NCI-H2107 (cell line): ENCODE results near the gene PLET1.

Experiments used
- DNase-seq: peaks from one replicate; lab custom pipeline; 2025; lab: John Stamatoyannopoulos, UW

Gene PLET1

GRCh38 chr11:112241486-112241885, 19.2 kb downstream of the PLET1 start:
- no peak for DNase-seq

DNA sequence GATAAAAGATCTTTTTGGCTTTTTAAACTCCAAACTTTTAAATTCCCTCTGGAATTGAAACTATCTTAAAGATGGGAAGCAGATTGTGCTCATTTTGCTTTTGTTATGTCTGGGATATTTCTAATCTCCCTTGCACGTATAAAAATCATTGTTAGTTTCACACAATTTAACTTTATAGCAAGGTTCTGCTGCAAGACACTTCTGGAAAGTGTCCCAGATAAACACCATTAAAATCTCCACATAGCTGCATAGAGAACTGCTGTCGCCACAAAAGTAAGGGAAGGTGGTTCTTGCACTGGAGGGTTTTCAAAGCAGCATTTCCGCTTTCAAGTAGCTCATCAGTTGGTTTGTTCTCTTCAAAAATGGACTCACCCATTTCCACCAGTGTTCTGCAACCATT, 22.6 kb downstream of the PLET1 start:
- no peak for DNase-seq

DNA sequence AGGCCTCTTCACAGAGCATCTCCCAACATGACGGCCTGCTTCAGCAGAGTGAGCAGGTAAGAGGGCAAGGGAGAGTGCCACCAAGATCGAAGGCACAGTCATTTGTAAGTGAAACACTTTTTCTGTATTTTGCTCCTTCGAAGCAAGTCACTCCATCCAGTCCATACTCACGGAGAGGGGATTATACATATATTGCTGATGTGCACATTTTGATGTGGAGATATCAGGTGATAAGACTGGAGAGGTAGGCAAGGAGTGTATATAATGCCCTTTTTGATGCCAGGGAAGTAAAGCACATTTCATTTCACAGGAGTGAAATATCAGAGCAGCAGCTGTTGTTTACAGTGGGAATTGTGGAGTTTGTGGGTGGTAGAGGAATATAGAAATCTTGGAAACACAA, 23.2 kb downstream of the PLET1 start:
- DNase-seq: no peak

DNA sequence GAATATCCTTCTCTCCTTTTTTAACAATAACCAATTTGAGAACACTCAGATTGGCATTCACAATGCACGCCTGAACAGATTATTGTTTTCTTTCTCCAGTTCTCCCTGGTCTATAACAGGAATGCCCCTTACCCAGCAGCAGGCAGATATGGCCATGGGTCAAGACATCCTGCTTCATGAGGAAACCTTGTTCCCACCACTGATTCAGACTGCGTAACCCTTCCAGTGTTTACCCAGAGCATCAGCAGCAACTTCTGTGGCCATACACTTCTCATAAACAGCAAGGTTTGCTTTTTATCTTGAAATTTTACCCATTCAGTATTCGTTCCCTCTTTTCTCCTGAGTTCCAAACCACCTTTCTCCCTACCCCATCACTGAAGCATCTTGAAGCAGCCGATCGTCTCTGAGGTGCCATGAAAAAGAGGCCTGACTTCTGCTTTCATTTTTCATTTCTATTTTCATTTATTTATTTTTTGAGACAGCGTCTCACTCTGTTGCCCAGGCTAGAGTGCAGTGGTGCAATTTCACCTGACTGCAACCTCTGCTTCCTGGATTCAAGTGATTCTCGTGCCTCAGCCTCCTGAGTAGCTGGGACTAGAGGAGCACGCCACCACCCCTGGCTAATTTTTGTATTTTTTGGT, 24.8 kb downstream of the PLET1 start:
- no peak for DNase-seq

- no peak for DNase-seq
Measured at GRCh38 chr11:112231952-112232351, 28.7 kb downstream of the PLET1 start.

DNA sequence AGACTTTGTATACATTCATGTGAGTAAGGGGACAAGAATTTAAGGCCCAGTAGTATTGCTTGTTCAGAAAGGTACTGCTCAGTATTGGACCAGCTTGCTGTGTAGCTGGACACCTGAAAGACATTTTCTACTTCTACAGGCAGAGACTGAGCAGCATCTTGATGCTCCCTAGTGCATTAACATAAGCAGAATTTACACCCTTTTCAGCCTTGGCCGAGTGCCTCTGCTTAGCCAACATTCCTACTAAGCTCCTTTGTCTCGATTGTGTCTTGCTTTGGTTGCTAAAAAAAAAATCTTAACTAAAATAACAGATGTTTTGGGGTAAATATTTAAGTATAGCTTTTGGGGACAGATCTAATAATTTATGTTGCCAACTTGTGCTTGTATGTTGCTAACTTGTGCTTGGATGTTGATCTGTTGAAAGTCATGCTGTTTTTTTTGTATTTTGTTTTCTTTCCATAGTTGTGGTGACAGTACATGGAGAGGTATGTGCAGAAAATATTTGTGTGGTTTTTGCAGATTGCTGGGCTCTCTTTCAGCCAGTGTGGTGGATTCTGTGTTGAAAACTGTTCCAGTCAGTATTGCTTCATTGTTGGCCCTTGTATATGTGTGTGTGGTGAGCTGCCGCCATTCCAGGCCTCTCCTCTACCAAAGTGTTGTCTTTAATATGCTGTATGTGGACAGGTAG, 30.8 kb downstream of the PLET1 start:
- DNase-seq: no peak

DNA sequence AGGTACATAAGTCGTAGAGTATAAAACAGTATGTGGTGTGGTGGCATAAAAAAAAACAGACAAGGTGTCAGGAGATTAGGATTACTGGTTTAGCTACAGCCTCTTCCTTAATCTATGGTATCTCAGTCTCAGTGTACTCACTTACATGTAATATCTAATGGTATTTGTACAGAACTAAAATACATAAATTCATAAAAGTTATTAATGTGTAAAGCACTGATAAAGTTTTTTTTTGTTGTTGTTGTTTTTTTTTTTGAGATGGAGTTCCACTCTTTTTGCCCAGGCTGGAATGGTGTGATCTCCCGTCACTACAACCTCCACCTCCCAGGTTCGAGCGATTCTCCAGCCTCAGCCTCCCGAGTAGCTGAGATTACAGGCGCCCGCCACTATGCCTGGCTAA, 31.5 kb downstream of the PLET1 start:
- no peak for DNase-seq

DNA sequence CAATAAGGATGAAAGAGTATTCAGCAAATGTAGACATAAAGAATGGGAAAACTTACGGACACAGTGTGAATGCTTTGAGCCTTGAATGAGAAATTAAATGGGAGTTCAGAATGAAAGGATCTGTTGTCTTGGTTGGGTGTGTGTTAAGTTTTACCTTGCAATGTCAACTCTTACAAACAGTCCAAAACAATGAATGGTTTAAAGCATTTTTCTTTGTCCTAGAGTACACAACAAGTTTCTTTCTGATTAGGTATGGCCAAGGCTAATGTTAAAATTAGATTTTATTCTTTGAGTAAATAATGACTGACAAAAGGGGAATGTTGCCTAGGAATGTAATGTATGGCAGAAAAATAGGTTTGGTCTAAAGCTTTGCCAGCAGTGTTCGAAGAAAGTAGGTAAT, 32.0 kb downstream of the PLET1 start:
- DNase-seq: no peak

DNA sequence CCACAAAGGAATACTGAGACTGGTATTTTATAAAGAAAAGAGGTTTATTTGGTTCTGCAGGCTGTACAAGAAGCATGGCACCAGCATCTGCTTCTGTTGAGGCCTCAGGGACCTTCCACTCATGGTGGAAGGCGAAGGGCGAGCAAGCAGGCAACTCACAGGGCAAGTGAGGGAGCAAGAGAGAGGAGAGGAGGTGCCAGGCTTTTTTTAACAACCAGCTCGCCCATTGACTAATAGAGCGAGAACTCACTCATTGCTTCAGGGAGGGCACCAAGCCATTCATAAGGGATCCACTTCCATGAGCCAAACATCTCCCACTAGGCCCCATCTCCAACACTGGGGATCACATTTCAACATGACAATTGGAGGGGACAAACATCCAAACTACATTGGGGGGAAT, 33.2 kb downstream of the PLET1 start:
- DNase-seq: no peak

DNA sequence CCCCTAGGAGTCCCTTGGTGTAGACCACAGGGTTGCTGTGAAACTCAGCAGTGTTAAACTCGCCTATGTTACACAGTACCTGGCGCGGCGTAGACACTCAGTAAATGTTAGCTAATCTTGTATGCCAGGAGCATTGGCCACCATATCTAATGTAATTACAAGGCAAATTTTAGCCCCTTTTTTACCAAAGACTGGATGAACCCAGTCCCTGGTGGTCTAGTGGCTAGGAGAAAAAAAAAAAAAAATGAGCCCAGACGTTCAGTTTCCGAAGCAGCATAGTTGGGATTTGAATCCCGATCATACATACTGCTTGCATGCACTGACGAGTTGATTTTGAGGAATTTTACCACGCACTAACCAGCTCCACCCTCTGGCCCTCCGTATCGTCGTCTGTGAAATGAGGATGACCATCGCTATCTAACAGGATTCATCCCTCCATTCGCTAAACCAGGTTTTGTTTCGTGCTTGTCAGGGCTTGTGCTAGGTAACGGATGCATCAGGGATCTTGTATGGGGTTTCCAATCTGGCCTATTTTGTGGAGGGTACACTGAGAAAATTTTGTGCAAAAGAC, 33.7 kb downstream of the PLET1 start:
- DNase-seq: no peak

DNA sequence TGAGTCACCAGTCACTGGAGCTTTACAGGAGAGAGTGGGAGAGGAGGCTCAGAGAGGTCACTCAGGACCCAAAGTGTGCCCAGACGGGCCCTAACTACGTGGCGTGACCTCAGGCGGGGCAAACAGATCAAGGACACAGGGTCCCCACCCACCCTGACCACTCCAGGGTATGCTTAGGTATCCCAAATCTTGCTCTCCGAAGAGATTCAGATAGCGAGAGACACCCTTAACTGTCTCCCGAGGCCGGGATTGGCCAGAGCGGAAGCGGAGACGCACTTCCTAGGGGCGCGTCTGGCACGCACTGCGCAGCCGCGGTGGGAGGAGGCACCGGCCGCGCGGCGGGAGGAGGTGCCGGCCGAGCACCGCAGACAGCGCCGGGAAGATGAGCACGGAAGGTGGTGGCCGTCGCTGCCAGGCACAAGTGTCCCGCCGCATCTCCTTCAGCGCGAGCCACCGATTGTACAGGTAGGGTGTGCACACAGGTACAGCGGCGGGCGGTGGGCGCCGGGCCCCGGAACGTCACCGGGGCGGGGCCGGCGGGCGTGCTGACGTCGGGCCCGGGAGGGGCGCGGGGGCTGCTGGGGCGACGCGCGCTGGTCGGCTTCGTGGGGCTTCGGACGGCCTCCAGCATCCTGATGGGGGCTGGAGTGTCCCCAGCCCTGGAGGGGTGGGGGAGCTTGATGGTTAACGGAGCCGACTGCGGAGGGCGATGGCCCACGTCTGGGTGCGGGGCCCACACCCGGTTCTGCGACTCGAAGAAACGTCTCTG, 34.4 kb downstream of the PLET1 start, which contains the start of gene PTS:
Gene PTS, plus strand, starts transcription at position 367 of the 769 bp plus-strand sequence. Its CDS starts 16 bp downstream, at position 383.
- DNase-seq: peak; percentile 72

DNA sequence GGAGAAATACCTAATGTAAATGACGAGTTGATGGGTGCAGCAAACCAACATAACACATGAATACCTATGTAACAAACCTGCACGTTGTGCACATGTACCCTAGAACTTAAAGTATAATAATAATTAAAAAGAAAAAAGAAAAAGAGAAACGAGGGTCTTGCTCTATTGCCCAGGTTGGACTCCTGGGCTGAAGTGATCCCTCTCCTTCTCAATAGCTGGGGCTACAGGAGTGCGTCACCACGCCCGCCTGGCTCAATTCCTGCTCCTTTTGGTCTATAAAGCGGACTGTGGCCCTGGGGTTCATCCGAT, 35.0 kb downstream of the PLET1 start:
- no peak for DNase-seq

- DNase-seq: no peak
Measured at GRCh38 chr11:112223754-112224532, 36.7 kb downstream of the PLET1 start.

- DNase-seq: no peak
Measured at GRCh38 chr11:112223121-112223520, 37.5 kb downstream of the PLET1 start.

DNA sequence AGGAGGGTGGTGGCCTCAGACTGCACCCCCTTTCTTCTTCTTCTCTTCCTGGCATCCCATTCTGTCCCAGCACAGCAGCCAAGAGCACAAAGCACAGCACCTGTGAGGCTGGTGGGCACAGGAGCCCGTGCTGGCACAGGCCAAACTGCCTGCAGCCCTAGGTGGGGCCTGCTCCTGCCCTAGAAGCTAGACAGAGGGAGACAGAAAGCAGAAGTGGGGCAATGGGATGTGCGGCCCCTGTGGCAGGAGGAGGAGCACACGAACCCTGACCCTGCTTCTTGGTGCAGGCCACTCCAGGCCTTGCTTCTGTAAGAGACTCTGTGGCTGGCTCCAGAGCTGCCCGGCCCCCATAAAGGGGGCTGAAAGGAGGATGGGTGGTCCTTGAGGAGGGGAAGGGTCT, 38.4 kb downstream of the PLET1 start:
- no peak for DNase-seq

GRCh38 chr11:112221274-112221835, 39.3 kb downstream of the PLET1 start:
- no peak for DNase-seq

DNA sequence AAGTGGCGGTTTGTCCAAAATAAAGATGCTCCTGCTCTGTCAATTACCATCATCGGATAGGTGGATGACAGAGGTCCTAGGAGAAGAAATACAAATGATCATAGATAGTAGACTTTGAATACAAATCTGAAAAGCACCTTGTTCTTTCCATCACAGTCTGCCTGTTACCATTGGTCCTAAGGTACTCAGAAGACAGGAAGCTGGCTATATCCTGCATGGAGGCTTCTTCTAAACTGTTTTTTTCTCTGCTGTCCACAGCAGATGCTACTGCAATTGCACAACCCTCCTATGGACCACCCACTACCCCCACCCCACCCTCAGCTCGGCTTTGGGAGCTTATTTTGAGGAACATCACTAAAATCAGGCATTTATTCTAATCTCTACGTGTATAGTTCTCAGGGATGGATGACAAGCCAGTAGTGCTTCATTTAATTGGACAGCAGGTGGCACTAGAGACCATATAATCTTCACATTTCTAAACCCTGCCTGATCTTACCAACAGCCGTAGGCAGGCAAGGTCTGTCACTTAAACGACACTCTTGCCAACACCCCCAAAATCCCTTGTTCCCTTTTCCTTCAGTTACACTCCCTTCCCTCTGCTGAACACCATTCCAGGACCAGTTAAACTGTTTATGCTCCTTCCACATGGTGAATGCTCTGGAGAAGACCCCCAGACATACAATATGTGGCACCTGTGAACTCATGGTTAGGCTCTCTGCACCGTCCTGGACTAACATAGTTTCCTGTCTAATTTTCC, 41.0 kb downstream of the PLET1 start:
- peak; percentile 4 for DNase-seq

GRCh38 chr11:112216561-112217105, 44.0 kb downstream of the PLET1 start:
- DNase-seq: no peak

DNA sequence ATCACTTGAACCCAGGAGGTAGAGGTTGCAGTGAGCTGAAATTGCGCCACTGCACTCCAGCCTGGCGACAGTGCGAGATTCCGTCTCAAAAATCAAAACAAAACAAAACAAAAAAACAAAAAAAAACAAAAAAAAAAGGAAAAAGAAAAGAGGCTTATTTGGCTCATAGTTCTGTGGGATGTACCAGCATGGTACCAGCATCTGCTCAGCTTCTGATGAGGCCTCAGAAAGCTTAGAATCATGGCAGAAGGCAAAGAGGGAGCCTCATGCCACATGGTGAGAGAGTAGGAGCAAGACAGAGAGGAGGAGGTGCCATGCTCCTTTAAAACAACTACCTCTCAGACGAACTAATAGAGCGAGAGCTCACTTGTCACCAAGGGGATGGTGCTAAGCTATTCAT, 45.0 kb downstream of the PLET1 start:
- no peak for DNase-seq

- DNase-seq: no peak
Measured at GRCh38 chr11:112213753-112214152, 46.9 kb downstream of the PLET1 start.

DNA sequence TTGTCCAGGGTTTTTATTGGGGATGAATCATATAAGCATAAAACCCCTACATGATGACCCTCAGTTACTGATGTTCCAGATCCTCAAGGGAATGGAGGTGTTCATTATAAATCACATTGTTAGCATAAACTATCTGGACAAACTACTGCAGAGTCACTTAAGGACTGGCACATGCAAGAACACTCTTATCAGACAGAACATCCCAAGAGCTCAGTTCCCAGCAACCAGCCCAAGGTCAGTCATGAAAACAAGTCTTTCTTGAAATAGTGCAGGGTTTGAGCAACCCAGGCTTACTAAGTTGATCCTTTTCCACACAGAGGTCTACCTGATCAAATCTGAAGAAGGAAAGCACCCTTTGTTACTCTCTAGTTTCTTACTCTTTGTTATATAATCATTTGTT, 48.0 kb downstream of the PLET1 start:
- DNase-seq: no peak
